Chondrocyte (in vitro differentiated cells): ENCODE measurements around the gene NPBWR2. TPM values are rescaled to one million over a fixed set of nuclear protein-coding genes. Genes with fewer than 3 reads are reported as not detected.

Source experiments
- DNase-seq: peaks from one replicate; pipeline ENCODE4 v3.0.0; 2021; ENCODE audit warnings: mixed read lengths, low spot score
- H3K27ac Mint-ChIP-seq: one replicate; pipeline ENCODE4 v1.8.0; 2021; ENCODE audit warnings: mild to moderate bottlenecking, moderate library complexity, mixed read lengths; ENCODE audit not compliant: unreplicated experiment
- H3K27me3 Mint-ChIP-seq: 2 replicates; pipeline ENCODE4 v1.8.0; 2021; ENCODE audit warnings: low read depth, mixed read lengths
- H3K36me3 Mint-ChIP-seq: 2 replicates; pipeline ENCODE4 v1.8.0; 2021; ENCODE audit warnings: low read depth, mixed read lengths
- H3K4me1 Mint-ChIP-seq: 2 replicates; pipeline ENCODE4 v1.8.0; 2021; ENCODE audit warnings: low read depth, mild to moderate bottlenecking, mixed read lengths
- H3K4me3 Mint-ChIP-seq: one replicate; pipeline ENCODE4 v1.8.0; 2021; ENCODE audit warnings: mild to moderate bottlenecking, moderate library complexity, mixed read lengths; ENCODE audit not compliant: unreplicated experiment
- H3K9me3 Mint-ChIP-seq: 2 replicates; pipeline ENCODE4 v1.8.0; 2021; ENCODE audit warnings: low read depth, mixed read lengths
- long read RNA-seq: library from polyadenylated mRNA; stranded (forward); transcript quantifications from one replicate; pipeline ENCODE4 v2.0.0, GENCODE V29; 2021
- total RNA-seq: library from RNA; stranded (reverse); gene quantifications from 3 replicates; pipeline ENCODE4 v1.2.1, GENCODE V29; 2021
- TF ChIP-seq, protein P1 (sequence below): fragments of 200-600 bp; sonication (generic); IDR thresholded peaks from 2 replicates; pipeline ENCODE4 v1.5.0; 2021; ENCODE audit warnings: antibody characterized with exemption, mild to moderate bottlenecking, moderate library complexity

The NPBWR2 gene, protein sequence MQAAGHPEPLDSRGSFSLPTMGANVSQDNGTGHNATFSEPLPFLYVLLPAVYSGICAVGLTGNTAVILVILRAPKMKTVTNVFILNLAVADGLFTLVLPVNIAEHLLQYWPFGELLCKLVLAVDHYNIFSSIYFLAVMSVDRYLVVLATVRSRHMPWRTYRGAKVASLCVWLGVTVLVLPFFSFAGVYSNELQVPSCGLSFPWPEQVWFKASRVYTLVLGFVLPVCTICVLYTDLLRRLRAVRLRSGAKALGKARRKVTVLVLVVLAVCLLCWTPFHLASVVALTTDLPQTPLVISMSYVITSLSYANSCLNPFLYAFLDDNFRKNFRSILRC
- not detected in 3 replicates for total RNA-seq
- long read RNA-seq, result 0 reads

DNA sequence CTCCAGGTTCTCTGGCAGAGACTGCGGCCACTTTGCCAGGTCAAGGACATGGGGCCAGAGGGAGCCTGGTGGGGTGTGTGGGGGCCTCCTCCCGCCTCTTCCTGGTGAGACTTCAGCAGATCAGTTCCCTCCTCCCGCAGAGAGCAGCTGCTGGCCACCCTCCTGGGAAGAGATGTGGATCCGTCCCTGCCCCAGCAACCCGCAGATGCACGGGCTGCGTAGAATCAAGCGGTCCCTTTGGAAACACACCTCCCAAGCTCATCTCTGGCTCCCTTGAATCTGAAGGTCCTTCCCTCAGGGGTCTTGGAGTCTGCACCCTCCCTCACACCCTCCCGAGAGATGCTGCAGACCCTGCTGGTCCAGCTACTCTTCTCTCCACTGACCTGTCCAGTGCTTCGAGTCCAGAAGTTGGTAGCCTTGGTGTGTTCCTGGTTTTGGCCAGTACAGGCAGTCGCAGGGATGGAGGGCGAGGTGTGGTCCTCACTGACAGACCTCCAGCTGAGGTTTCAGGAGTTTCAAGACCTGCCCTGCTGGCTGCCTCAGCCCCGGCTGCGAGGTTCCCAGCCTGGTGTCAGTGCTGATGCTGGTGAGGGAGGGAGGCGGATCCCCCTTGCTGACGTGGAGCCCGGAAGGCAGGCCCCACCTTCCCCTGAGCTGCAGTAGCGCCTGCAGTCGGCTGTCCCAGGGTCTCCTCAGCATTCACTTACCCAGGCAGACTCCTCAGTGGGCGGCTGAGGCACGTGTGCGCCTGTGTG, at the start of gene NPBWR2:
TSS of gene NPBWR2 (minus strand) at position 585 of the 755 bp plus-strand sequence. CDS start 734 bp downstream, outside the sequence.
- Mint-ChIP-seq H3K4me1 (peaks cover 3% of the 10 kb centered on the region), H3K4me3 (no peak within 1 kb of the TSS), H3K27me3 (peaks cover 22% of the 10 kb centered on the region), H3K9me3 (no peaks in the 10 kb centered on the region), H3K27ac (no peak within 1 kb of the TSS), H3K36me3 (no peaks in the 10 kb centered on the region)
- peak; percentile 80 for DNase-seq
- TF ChIP-seq, protein P1, sequence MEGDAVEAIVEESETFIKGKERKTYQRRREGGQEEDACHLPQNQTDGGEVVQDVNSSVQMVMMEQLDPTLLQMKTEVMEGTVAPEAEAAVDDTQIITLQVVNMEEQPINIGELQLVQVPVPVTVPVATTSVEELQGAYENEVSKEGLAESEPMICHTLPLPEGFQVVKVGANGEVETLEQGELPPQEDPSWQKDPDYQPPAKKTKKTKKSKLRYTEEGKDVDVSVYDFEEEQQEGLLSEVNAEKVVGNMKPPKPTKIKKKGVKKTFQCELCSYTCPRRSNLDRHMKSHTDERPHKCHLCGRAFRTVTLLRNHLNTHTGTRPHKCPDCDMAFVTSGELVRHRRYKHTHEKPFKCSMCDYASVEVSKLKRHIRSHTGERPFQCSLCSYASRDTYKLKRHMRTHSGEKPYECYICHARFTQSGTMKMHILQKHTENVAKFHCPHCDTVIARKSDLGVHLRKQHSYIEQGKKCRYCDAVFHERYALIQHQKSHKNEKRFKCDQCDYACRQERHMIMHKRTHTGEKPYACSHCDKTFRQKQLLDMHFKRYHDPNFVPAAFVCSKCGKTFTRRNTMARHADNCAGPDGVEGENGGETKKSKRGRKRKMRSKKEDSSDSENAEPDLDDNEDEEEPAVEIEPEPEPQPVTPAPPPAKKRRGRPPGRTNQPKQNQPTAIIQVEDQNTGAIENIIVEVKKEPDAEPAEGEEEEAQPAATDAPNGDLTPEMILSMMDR, result no peak

DNA sequence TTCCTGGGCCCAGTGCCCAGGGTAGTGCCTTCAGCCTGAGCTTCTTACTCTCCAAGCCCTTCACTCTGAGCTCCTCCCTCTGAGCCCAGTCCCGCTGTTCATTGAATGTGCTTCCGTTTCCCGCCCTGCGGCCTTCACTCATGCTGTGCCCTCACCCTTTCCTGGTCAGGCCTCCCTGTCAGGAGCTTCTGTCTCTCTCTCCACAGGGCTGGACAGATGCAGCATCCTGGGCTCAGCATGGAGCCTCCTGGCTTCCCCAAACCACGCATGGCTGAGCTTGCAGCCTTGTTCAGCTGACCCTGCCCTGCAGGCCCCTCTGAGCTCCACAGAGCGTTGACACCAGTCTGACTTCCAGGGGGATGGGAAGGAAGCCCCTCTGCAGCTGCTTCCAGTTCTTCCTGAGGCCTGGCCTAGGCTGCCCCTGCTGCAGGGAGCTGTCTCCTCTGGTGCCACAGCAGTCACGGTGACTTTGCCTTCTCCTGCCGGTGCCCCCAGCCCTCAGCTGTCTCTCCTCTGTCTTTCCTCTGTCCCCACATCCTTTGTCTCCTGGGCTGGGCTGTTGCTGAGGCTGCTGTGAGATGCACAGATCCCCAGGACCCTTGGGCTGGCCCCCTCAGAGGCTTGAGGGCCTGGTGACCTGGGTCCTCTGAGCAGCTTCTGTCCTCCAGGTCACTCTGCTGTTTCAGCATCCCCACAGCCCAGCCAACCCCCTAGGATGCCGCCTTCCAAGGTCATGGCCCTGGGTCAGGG, 48.9 kb upstream of the NPBWR2 start:
- TF ChIP-seq, protein P1, result no peak
- H3K27ac Mint-ChIP-seq, result no peak overlapping the region
- H3K9me3 Mint-ChIP-seq, result no peaks in the 10 kb centered on the region
- no peak for DNase-seq
- no peaks in the 10 kb centered on the region for H3K4me1 Mint-ChIP-seq
- H3K27me3 Mint-ChIP-seq, result peaks cover 31% of the 10 kb centered on the region
- H3K36me3 Mint-ChIP-seq, result no peaks in the 10 kb centered on the region
- no peak overlapping the region for H3K4me3 Mint-ChIP-seq

DNA sequence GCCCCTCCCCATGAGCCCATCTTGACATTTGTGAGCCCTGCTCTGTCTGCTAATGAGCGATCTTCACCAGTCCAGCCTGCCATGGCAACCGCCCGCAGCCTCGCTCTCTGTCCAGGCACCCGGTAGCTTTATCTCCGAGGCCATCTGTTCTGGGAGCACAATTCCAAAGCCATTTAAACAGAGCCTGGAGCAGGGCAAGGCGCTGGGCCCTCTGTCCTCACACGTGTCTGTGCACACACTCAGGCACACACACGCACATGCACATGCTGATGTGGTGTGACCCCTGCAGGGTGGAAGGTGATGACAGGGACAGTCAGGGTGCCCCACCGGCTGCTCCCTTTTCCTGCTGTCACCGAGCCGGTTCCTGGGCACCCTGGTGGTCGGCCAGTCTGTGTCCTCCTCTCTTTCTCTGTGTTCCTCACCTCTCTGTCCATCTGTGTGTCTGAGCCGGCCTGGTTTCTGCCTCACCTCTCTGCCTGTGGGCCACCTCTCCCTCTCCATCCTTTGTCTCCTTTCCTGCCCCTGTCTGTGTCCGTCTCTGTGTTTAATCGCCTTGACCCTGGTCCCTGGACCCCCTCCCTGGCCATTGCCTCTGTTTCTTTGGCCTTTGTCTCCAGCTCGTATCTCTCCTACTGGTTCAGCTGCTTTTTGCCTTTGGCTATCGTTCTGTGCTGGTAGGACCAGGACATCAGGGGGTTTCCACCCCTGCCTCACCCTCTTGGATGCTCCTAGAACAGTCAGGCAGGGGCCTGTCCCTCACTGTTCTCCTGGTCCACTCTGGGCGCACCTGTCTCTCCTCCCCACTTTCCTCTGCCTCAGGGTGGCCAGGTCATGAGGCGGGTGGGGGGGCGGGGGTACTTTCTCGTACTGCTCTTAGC, 48.1 kb upstream of the NPBWR2 start:
- Mint-ChIP-seq H3K4me1 (no peaks in the 10 kb centered on the region), H3K4me3 (no peak overlapping the region), H3K27me3 (peaks cover 23% of the 10 kb centered on the region), H3K36me3 (no peaks in the 10 kb centered on the region), H3K27ac (no peak overlapping the region), H3K9me3 (no peaks in the 10 kb centered on the region)
- no peak for DNase-seq
- TF ChIP-seq, protein P1, result no peak

DNA sequence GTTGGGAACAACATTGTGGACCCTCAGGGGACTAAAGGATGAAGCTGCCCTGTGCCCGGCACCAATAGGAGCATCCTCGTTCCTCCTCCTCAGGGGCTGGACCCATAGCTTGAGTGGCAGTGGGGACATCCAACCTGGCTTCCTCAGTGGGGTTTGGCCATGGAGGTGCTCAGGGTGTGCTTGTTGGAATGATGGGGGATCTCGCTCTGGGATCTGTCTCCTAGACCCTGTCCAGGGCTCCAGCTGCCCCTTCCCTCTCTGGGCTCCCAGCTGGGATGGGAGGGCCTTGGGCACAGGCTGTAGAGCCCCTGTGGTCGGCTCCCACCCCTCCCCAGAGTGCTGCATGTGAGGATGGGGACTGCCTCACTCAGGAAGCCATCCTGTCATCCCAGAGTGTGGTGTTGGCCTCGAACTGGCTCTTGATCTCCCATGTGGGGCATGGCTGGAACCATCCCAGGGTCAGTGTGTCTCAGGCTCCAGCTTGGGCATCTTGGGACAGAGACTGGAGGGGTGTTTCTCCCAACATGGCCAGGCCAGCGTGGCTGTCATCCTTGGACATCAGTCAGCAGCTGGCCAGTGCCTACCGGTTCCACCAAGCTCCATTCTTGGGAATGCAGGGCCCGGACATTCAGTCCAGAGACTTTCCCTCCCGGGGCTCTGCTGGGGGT, 47.4 kb upstream of the NPBWR2 start:
- Mint-ChIP-seq H3K9me3 (no peaks in the 10 kb centered on the region), H3K4me3 (no peak overlapping the region), H3K4me1 (no peaks in the 10 kb centered on the region), H3K27ac (no peak overlapping the region), H3K36me3 (no peaks in the 10 kb centered on the region), H3K27me3 (peaks cover 17% of the 10 kb centered on the region)
- TF ChIP-seq, protein P1, result no peak
- DNase-seq, result peak; percentile 63
